Suprapubic skin (tissue), 4 donors: ENCODE measurements around the gene NDRG4.

Source experiments
- CTCF ChIP-seq, 2 donors: fragments of 200-600 bp in 1 of 2; fragments of 450-650 bp in 1 of 2; sonication (generic) in 1 of 2; IDR thresholded peaks; one replicate each; pipeline ENCODE4 v1.5.1; 2016 to 2019; ENCODE audit warnings: antibody characterized with exemption in 2 of 2, mild to moderate bottlenecking in 1 of 2, moderate library complexity in 1 of 2
- POLR2A ChIP-seq, 2 donors: fragments of 450-650 bp; IDR thresholded peaks; one replicate each; pipeline ENCODE4 v1.6.1; 2017; ENCODE audit warnings: antibody characterized with exemption in 2 of 2, mild to moderate bottlenecking in 2 of 2, moderate library complexity in 2 of 2
- POLR2AphosphoS5 ChIP-seq, 3 donors: sonication (generic); formaldehyde crosslinking; IDR thresholded peaks; one replicate each; pipeline ENCODE4 v1.6.1; 2017; ENCODE audit warnings: antibody characterized with exemption in 3 of 3

GRCh38 chr16:58493756-58494431 is 6.0 kb upstream of the NDRG4 start:
- TF ChIP-seq POLR2A (IDR thresholded peaks at IDR 0.05) (no peak), POLR2AphosphoS5 (IDR thresholded peaks at IDR 0.05) (no peak), CTCF (IDR thresholded peaks at IDR 0.05) (no peak)
